ENCODE measurements around the gene ZGPAT. TPM values are rescaled to one million over a fixed set of nuclear protein-coding genes. Genes with fewer than 3 reads are reported as not detected.
A peak's percentile ranks its signal among the peaks of the same experiment; 100 is the strongest.

ZGPAT gene
- total and polyA plus RNA-seq, 2 of the 13 experiments (the other 11 are each of a cell fraction or from before 2014, with no cell fraction given), result 23.0 to 41.9 TPM

GRCh38 chr20:63745424-63745805 lies 37.6 kb downstream of the ZGPAT start (continued):
- no peak for TF ChIP-seq ZNF609 (CRISPR knock-in tag; IDR thresholded peaks at IDR 0.05; ENCODE audit: borderline replicate concordance)
- TF ChIP-seq KLF15 (CRISPR knock-in tag; IDR thresholded peaks at IDR 0.05; ENCODE audit: borderline replicate concordance), result no peak
- no peak for TF ChIP-seq EP300 (IDR thresholded peaks at IDR 0.05; ENCODE audit: low read depth in 2 of 2, low read length in 2 of 2)
- TF ChIP-seq EP300 (CRISPR knock-in tag; IDR thresholded peaks at IDR 0.05; ENCODE audit: borderline replicate concordance), result no peak
- TF ChIP-seq MLXIP (CRISPR knock-in tag; IDR thresholded peaks at IDR 0.05; ENCODE audit: borderline replicate concordance), result no peak
- 0 out of 2 replicates have a peak, but pooled peaks have one; percentile 64 for TF ChIP-seq GPN1 (CRISPR knock-in tag; IDR thresholded peaks at IDR 0.05; ENCODE audit: borderline replicate concordance)
- TF ChIP-seq POLR2G (IDR thresholded peaks at IDR 0.05; ENCODE audit: low read depth, low read length), result peak; percentile 17
- TF ChIP-seq WIZ (CRISPR knock-in tag; IDR thresholded peaks at IDR 0.05), result no peak
- TF ChIP-seq ZNF512B (CRISPR knock-in tag; IDR thresholded peaks at IDR 0.05; ENCODE audit: borderline replicate concordance), result no peak
- TF ChIP-seq ZNF878 (CRISPR knock-in tag; IDR thresholded peaks at IDR 0.05), result no peak
- TF ChIP-seq ZNF772 (CRISPR knock-in tag; IDR thresholded peaks at IDR 0.05), result no peak
- TF ChIP-seq ZNF546 (CRISPR knock-in tag; conservative IDR thresholded peaks at IDR 0.05), result no peak
- no peak for TF ChIP-seq CREM (IDR thresholded peaks at IDR 0.05)
- TF ChIP-seq CREM (CRISPR knock-in tag; IDR thresholded peaks at IDR 0.05), result no peak
- TF ChIP-seq ZFP41 (CRISPR knock-in tag; IDR thresholded peaks at IDR 0.05; ENCODE audit: borderline replicate concordance), result no peak
- TF ChIP-seq ZNF335 (CRISPR knock-in tag; IDR thresholded peaks at IDR 0.05), result no peak
- no peak for TF ChIP-seq JDP2 (CRISPR knock-in tag; IDR thresholded peaks at IDR 0.05; ENCODE audit: borderline replicate concordance)
- no peak for TF ChIP-seq GABPB1 (CRISPR knock-in tag; IDR thresholded peaks at IDR 0.05)
- TF ChIP-seq ZNF589 (CRISPR knock-in tag; conservative IDR thresholded peaks at IDR 0.05), result no peak
- TF ChIP-seq SYNCRIP (IDR thresholded peaks at IDR 0.05; ENCODE audit: insufficient read depth, low read depth, low read length), result no peak
- TF ChIP-seq RCOR2 (CRISPR knock-in tag; IDR thresholded peaks at IDR 0.05), result no peak
